Stomach (tissue), 4 donors: ENCODE data around the gene SYT7.

Source experiments
- CTCF ChIP-seq, 7 experiments: fragments of 450-650 bp in 4 of 7; fragments of 200-600 bp in 3 of 7; sonication (generic) in 3 of 7; IDR thresholded peaks; one replicate each; pipeline ENCODE4 v1.5.1; 2016 to 2019; ENCODE audit warnings: antibody characterized with exemption in 7 of 7, control low read depth in 2 of 7, mild to moderate bottlenecking in 1 of 7
- EP300 ChIP-seq: sonication (generic); formaldehyde crosslinking; IDR thresholded peaks from one replicate; pipeline ENCODE4 v1.6.1; 2017; ENCODE audit warnings: antibody characterized with exemption
- POLR2A ChIP-seq, 4 donors: fragments of 450-650 bp; IDR thresholded peaks; one replicate each; pipeline ENCODE4 v1.6.1; 2016; ENCODE audit warnings: antibody characterized with exemption in 4 of 4, control low read depth in 2 of 4, mild to moderate bottlenecking in 1 of 4, moderate library complexity in 1 of 4
- POLR2AphosphoS5 ChIP-seq, 3 donors: sonication (generic); formaldehyde crosslinking; IDR thresholded peaks; one replicate each; pipeline ENCODE4 v1.6.1; 2016; ENCODE audit warnings: antibody characterized with exemption in 3 of 3

- no peak for TF ChIP-seq EP300
- TF ChIP-seq CTCF (IDR thresholded peaks at IDR 0.05), result no peak
- TF ChIP-seq POLR2AphosphoS5 (IDR thresholded peaks at IDR 0.05), result no peak
- TF ChIP-seq POLR2A (IDR thresholded peaks at IDR 0.05), result no peak
These were observed 40.3 kb downstream of the SYT7 start for GRCh38 chr11:61540528-61540927.
